H1 (cell line): ENCODE results near the gene ARHGEF16. TPM values are rescaled to one million over a fixed set of nuclear protein-coding genes. Genes with fewer than 3 reads are reported as not detected.

Experiments
- CTCF ChIA-PET: fragments of 300-600 bp; sonication (Branson Sonifier 250); formaldehyde crosslinking; loops from one replicate; lab custom pipeline; 2021; ENCODE audit not compliant: partially characterized antibody; lab: Charles Lee
- POLR2A ChIA-PET: fragments of 300-600 bp; sonication (Branson Sonifier 250); formaldehyde crosslinking; loops from one replicate; lab custom pipeline; 2021; ENCODE audit warnings: inconsistent platforms; ENCODE audit not compliant: partially characterized antibody; lab: Charles Lee
- DNase-seq, 2 experiments: peaks; one replicate each; pipeline versions ENCODE4 v3.0.0 to v3.0.0-alpha.2; 2010 to 2022; ENCODE audit warnings: low spot score in 2 of 2, low read depth in 1 of 2, mixed read lengths in 1 of 2
- FAIRE-seq: peaks from 2 replicates; lab custom pipeline; 2011; peaks lifted over from hg19 to GRCh38; lab: Jason Lieb, UNC
- H2AFZ ChIP-seq: 2 replicates; pipeline ENCODE4 v1.8.1; 2012; ENCODE audit warnings: low read length, inconsistent platforms
- H2AK5ac ChIP-seq: 2 replicates; pipeline ENCODE4 v1.6.1; 2013; ENCODE audit warnings: low read depth, low read length
- H2BK120ac ChIP-seq: replicated peaks from 2 replicates; pipeline ENCODE3; 2013; ENCODE audit warnings: low read depth, low read length, inconsistent platforms
- H2BK12ac ChIP-seq: 2 replicates; pipeline ENCODE4 v1.6.1; 2013; ENCODE audit warnings: low read depth, low read length
- H2BK15ac ChIP-seq: 2 replicates; pipeline ENCODE4 v1.6.1; 2013; ENCODE audit warnings: low read length
- H2BK20ac ChIP-seq: 2 replicates; pipeline ENCODE4 v1.6.1; 2013; ENCODE audit warnings: low read length
- H2BK5ac ChIP-seq: 2 replicates; pipeline ENCODE4 v1.6.1; 2013; ENCODE audit warnings: low read depth, low read length
- H3K14ac ChIP-seq: 2 replicates; pipeline ENCODE4 v1.6.1; 2013; ENCODE audit warnings: inconsistent platforms; ENCODE audit not compliant: insufficient read length
- H3K18ac ChIP-seq: 2 replicates; pipeline ENCODE4 v1.6.1; 2013; ENCODE audit warnings: low read length; ENCODE audit errors: extremely low read depth
- H3K23ac ChIP-seq: 2 replicates; pipeline ENCODE4 v1.6.1; 2013; ENCODE audit warnings: inconsistent platforms; ENCODE audit not compliant: insufficient read length
- H3K23me2 ChIP-seq: 2 replicates; pipeline ENCODE4 v1.6.1; 2013; ENCODE audit warnings: low read depth, low read length
- H3K27ac ChIP-seq: 2 replicates; pipeline ENCODE4 v1.6.1; 2011; ENCODE audit warnings: low read depth, low read length, inconsistent platforms
- H3K27me3 ChIP-seq, 4 experiments: replicated peaks in 1 of 4; 1 replicate in 1 of 4; 2 replicates in 3 of 4; pipeline versions ENCODE4 v1.6.1 to v1.8.1; 2011 to 2013; ENCODE audit warnings: low read length in 3 of 4, mild to moderate bottlenecking in 3 of 4, inconsistent platforms in 2 of 4, mixed read lengths in 2 of 4, moderate library complexity in 1 of 4; ENCODE audit not compliant: control insufficient read depth in 3 of 4, insufficient read depth in 3 of 4; ENCODE audit errors: extremely low read depth in 1 of 4
- H3K36me3 ChIP-seq, 4 experiments: 2 replicates each; pipeline versions ENCODE4 v1.6.1 to v1.8.1; 2011 to 2013; ENCODE audit warnings: mild to moderate bottlenecking in 4 of 4, low read length in 3 of 4, moderate library complexity in 2 of 4, control low read depth in 1 of 4, inconsistent platforms in 1 of 4; ENCODE audit not compliant: insufficient read depth in 4 of 4, control insufficient read depth in 2 of 4
- H3K4ac ChIP-seq: replicated peaks from 2 replicates; pipeline ENCODE3; 2013; ENCODE audit warnings: low read length, low read depth, mixed read lengths, inconsistent platforms; ENCODE audit not compliant: insufficient read length
- H3K4me1 ChIP-seq, 4 experiments: replicated peaks in 1 of 4; 1 replicate in 1 of 4; 2 replicates in 3 of 4; pipeline versions ENCODE4 v1.6.1 to v1.8.1; 2011 to 2013; ENCODE audit warnings: low read length in 3 of 4, inconsistent platforms in 2 of 4, mixed read lengths in 1 of 4; ENCODE audit not compliant: insufficient read depth in 4 of 4, control insufficient read depth in 3 of 4
- H3K4me2 ChIP-seq, 2 experiments: 2 replicates each; pipeline versions ENCODE4 v1.6.1 to v1.8.1; 2011 to 2013; ENCODE audit warnings: low read depth in 2 of 2, low read length in 2 of 2, control low read depth in 1 of 2, inconsistent platforms in 1 of 2, mild to moderate bottlenecking in 1 of 2; ENCODE audit not compliant: insufficient read depth in 1 of 2
- H3K4me3 ChIP-seq, 4 experiments: fragments of 200-600, 300-600 bp in 1 of 4; sonication (generic), shearing (Covaris generic), sonication (Bioruptor Twin) in 1 of 4; 2 replicates each; pipeline versions ENCODE4 v1.5.1 to v1.8.1; 2011 to 2016; ENCODE audit warnings: low read length in 4 of 4, low read depth in 3 of 4, control low read depth in 2 of 4, inconsistent platforms in 2 of 4, mild to moderate bottlenecking in 2 of 4, mixed read lengths in 1 of 4, moderate library complexity in 1 of 4; ENCODE audit not compliant: insufficient read depth in 2 of 4; ENCODE audit errors: extremely low read depth in 1 of 4
- H3K56ac ChIP-seq: replicated peaks from 2 replicates; pipeline ENCODE3; 2013; ENCODE audit warnings: low read depth, mild to moderate bottlenecking, mixed read lengths, low read length, inconsistent platforms; ENCODE audit not compliant: insufficient read length
- H3K79me1 ChIP-seq: 2 replicates; pipeline ENCODE4 v1.6.1; 2013; ENCODE audit warnings: low read depth, low read length, control low read depth
- H3K79me2 ChIP-seq, 2 experiments: 2 replicates each; pipeline versions ENCODE4 v1.6.1 to v1.8.1; 2012 to 2013; ENCODE audit warnings: low read length in 2 of 2, mild to moderate bottlenecking in 2 of 2, inconsistent platforms in 1 of 2; ENCODE audit not compliant: insufficient read depth in 2 of 2, control insufficient read depth in 1 of 2
- H3K9ac ChIP-seq, 4 experiments: replicated peaks in 1 of 4; 1 replicate in 1 of 4; 2 replicates in 3 of 4; pipeline versions ENCODE4 v1.6.1 to v1.8.1; 2011 to 2013; ENCODE audit warnings: low read depth in 3 of 4, low read length in 3 of 4, control low read depth in 2 of 4, mild to moderate bottlenecking in 2 of 4, moderate library complexity in 2 of 4, inconsistent platforms in 1 of 4; ENCODE audit errors: extremely low read depth in 1 of 4
- H3K9me3 ChIP-seq, 2 experiments: 2 replicates each; pipeline versions ENCODE4 v1.6.1 to v1.8.1; 2012 to 2013; ENCODE audit warnings: mild to moderate bottlenecking in 2 of 2, moderate library complexity in 2 of 2, control low read depth in 1 of 2, inconsistent platforms in 1 of 2, low read depth in 1 of 2, low read length in 1 of 2, mixed read lengths in 1 of 2; ENCODE audit not compliant: insufficient read depth in 2 of 2
- H4K20me1 ChIP-seq, 2 experiments: replicated peaks in 1 of 2; 2 replicates each; pipeline versions ENCODE3 to v1.8.1; 2011 to 2013; ENCODE audit warnings: inconsistent platforms in 2 of 2, low read length in 2 of 2, mild to moderate bottlenecking in 1 of 2; ENCODE audit not compliant: insufficient read depth in 2 of 2, control insufficient read depth in 1 of 2
- H4K5ac ChIP-seq: 2 replicates; pipeline ENCODE4 v1.6.1; 2013; ENCODE audit warnings: low read length, low read depth, mixed read lengths, inconsistent platforms; ENCODE audit not compliant: insufficient read length
- H4K8ac ChIP-seq: 2 replicates; pipeline ENCODE4 v1.8.0; 2013; ENCODE audit warnings: mild to moderate bottlenecking, moderate library complexity, low read length, inconsistent platforms; ENCODE audit not compliant: insufficient read depth; ENCODE audit errors: extremely low read depth
- H4K91ac ChIP-seq: replicated peaks from 2 replicates; pipeline ENCODE3; 2013; ENCODE audit warnings: low read length, mixed read lengths, inconsistent platforms; ENCODE audit not compliant: insufficient read length
- CBX8 ChIP-seq: fragments of 300-800, 300-1000 bp; sonication (generic); IDR thresholded peaks from 2 replicates; pipeline ENCODE4 v1.7.1; 2016; ENCODE audit warnings: low read depth, low read length, borderline replicate concordance
- SIN3A ChIP-seq, 2 experiments: IDR thresholded peaks in 1 of 2; conservative IDR thresholded peaks in 1 of 2; 2 replicates each; pipeline ENCODE4 v1.6.1; 2011 to 2012; ENCODE audit warnings: low read length in 2 of 2, improper control_type of control experiment in 1 of 2, low read depth in 1 of 2, mild to moderate bottlenecking in 1 of 2
- SP2 ChIP-seq: IDR thresholded peaks from 2 replicates; pipeline ENCODE4 v1.6.1; 2012; ENCODE audit warnings: mild to moderate bottlenecking, low read length, inconsistent platforms
- WGBS, 2 experiments: shearing (Covaris generic) in 1 of 2; methylation state at CpG; one replicate each; pipeline versions ENCODE4 v1.1.6 to v1.1.7; 2013 to 2015; ENCODE audit warnings: low lambda C conversion rate in 2 of 2, mixed read lengths in 2 of 2, inconsistent platforms in 1 of 2, low coverage in 1 of 2, missing lambda C conversion rate in 1 of 2; ENCODE audit not compliant: insufficient replicate concordance in 2 of 2, insufficient coverage in 1 of 2, insufficient read length in 1 of 2; ENCODE audit errors: extremely low coverage in 1 of 2, missing lambda C conversion rate in 1 of 2; 5-methylcytosine and 5-hydroxymethylcytosine counted together
- polyA plus RNA-seq, 7 experiments: library from polyadenylated mRNA; depleted of rRNA in 3 of 7; stranded (reverse) in 5 of 7; unstranded in 2 of 7; fragments of >200 nt in 5 of 7; fragments of 200-250 nt in 2 of 7; gene quantifications; 1 replicate in 5 of 7; 2 replicates in 1 of 7; 4 replicates in 1 of 7; pipeline versions ENCODE4 v1.2.1 to v1.2.3, GENCODE V29; 2011 to 2013; ENCODE audit warnings: missing spikeins in 2 of 7, mixed read lengths in 2 of 7
- total RNA-seq: library from RNA; stranded (reverse); fragmentation: NEBNext Ultra II Directional; extraction: Animal tissue kit (Norgen Biotek cat#: 25700); gene quantifications from 2 replicates; pipeline ENCODE4 v1.2.1, GENCODE V29; 2021
- TF ChIP-seq, protein P1 (sequence below), 3 experiments: IDR thresholded peaks; 1 replicate in 2 of 3; 2 replicates in 1 of 3; pipeline versions ENCODE4 v1.5.1 to v1.6.1; 2011; ENCODE audit warnings: low read length in 3 of 3, mild to moderate bottlenecking in 3 of 3, inconsistent platforms in 2 of 3, low read depth in 1 of 3, moderate library complexity in 1 of 3; ENCODE audit not compliant: insufficient read depth in 1 of 3; ENCODE audit errors: control extremely low read depth in 1 of 3
- TF ChIP-seq, protein P2 (sequence below): IDR thresholded peaks from 2 replicates; pipeline ENCODE4 v1.6.1; 2011; ENCODE audit warnings: low read depth, mild to moderate bottlenecking, low read length; ENCODE audit not compliant: insufficient read depth

ARHGEF16 gene
- total and polyA plus RNA-seq, 2 of the 8 experiments (the other 6 are each of a cell fraction or from before 2014, with no cell fraction given), result 18.3 to 20.7 TPM

DNA sequence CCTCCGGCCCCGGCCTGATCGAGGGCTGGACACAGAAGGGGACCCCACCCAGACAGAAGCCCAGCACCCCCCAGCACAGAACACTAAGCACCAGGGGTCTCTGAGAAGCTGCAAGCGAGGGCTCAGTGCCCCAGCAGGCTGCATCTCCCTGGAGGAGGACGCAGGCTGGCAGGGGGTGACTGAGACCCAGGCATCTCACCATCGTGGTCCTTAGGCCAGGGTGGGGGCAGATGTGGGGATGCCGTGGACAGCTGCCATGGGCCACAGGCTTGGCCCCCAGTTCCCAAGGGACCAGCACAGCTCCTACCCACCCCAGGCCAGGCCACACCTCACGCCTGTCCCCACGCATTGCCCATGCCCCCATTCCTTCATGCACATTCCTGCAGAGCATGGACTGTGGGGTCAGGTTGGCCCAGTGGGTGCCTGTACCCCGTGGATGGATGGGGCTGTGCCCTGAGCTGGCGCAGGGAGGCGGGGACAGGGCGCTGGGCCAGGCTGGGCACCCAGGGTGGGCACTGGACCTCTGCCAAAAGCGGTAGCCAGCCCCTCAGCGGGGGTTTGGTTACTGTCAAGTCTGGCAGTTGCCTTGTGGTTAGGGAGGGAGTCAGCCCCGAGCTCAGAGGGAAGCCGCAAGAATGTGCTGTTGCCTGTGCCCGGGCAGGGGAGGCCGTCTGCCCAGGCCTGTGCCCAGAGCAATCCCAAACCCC is 61.5 kb downstream of the ARHGEF16 start:
- Histone ChIP-seq H3K79me2 (no peaks in the 10 kb centered on the region), H3K9ac (no peak overlapping the region; a peak in 1 of 7 replicates), H2BK20ac (no peak overlapping the region), H3K4me1 (no peaks in the 10 kb centered on the region), H3K4me3 (no peak overlapping the region), H2BK5ac (no peak overlapping the region), H3K9me3 (peaks cover 0 to 7% of the 10 kb centered on the region in 2 experiments; a peak in 1 of 4 replicates), H3K79me1 (no peaks in the 10 kb centered on the region), H3K27me3 (no peaks in the 10 kb centered on the region), H3K23me2 (no peaks in the 10 kb centered on the region), H4K5ac (no peak overlapping the region), H3K14ac (no peak overlapping the region), H2BK15ac (no peak overlapping the region), H2BK12ac (no peak overlapping the region), H3K27ac (no peak overlapping the region), H4K91ac (no peak overlapping the region), H3K36me3 (no peaks in the 10 kb centered on the region), H2AFZ (no peak overlapping the region), H3K18ac (no peak overlapping the region), H2AK5ac (no peak overlapping the region), H3K56ac (no peak overlapping the region), H3K23ac (no peak overlapping the region), H2BK120ac (no peak overlapping the region), H4K20me1 (peaks cover 0 to 10% of the 10 kb centered on the region in 2 experiments), H3K4ac (no peak overlapping the region), H3K4me2 (no peak overlapping the region), H4K8ac (peak overlapping the region; percentile 68; the same call in 1 of the 2 replicates)
- ChIA-PET POLR2A (no interaction called here), CTCF (interaction anchor here (0.6 to 4.6 kb wide), 5 partner anchors 11 to 213 kb away, joined by 3 to 43 read pairs (median 5); no protein-coding TSS in a partner anchor)
- WGBS, 2 experiments, result 93% methylated on average over 17 of the region's 19 CpGs; no CpG with 5 or more reads in 1 of the 2 experiments
- DNase-seq (no peak), FAIRE-seq (no peak)
- TF ChIP-seq, protein P1, sequence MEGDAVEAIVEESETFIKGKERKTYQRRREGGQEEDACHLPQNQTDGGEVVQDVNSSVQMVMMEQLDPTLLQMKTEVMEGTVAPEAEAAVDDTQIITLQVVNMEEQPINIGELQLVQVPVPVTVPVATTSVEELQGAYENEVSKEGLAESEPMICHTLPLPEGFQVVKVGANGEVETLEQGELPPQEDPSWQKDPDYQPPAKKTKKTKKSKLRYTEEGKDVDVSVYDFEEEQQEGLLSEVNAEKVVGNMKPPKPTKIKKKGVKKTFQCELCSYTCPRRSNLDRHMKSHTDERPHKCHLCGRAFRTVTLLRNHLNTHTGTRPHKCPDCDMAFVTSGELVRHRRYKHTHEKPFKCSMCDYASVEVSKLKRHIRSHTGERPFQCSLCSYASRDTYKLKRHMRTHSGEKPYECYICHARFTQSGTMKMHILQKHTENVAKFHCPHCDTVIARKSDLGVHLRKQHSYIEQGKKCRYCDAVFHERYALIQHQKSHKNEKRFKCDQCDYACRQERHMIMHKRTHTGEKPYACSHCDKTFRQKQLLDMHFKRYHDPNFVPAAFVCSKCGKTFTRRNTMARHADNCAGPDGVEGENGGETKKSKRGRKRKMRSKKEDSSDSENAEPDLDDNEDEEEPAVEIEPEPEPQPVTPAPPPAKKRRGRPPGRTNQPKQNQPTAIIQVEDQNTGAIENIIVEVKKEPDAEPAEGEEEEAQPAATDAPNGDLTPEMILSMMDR (IDR thresholded peaks at IDR 0.05; ENCODE audit: control extremely low read depth in 1 of 3, insufficient read depth in 1 of 3, low read depth in 1 of 3, low read length in 3 of 3), result no peak
- TF ChIP-seq SIN3A (conservative IDR thresholded peaks at IDR 0.05 in 1 of 2, IDR thresholded peaks at IDR 0.05 in 1 of 2; ENCODE audit: low read depth in 1 of 2, low read length in 2 of 2), result no peak
- TF ChIP-seq CBX8, result no peak
- TF ChIP-seq SP2, result no peak
- TF ChIP-seq, protein P2, sequence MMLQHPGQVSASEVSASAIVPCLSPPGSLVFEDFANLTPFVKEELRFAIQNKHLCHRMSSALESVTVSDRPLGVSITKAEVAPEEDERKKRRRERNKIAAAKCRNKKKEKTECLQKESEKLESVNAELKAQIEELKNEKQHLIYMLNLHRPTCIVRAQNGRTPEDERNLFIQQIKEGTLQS, result no peak
